Fibroblast of the aortic adventitia (primary cell): ENCODE results near the gene ZNF778. TPM values are rescaled to one million over a fixed set of nuclear protein-coding genes. Genes with fewer than 3 reads are reported as not detected.

Experiments
- DNase-seq: peaks from one replicate; pipeline ENCODE4 v3.0.0-alpha.2; 2010; ENCODE audit warnings: low read depth
- H3K4me3 ChIP-seq: 2 replicates; pipeline ENCODE4 v1.5.1; 2011; ENCODE audit warnings: low read depth, mild to moderate bottlenecking, control low read depth, low read length, moderate library complexity
- CTCF ChIP-seq: IDR thresholded peaks from 2 replicates; pipeline ENCODE4 v1.5.1; 2011; ENCODE audit warnings: mild to moderate bottlenecking, low read length, control low read depth, inconsistent platforms; ENCODE audit not compliant: insufficient read depth
- total RNA-seq: library from RNA; depleted of rRNA; stranded (reverse); fragments of >200 nt; gene quantifications from 2 replicates; pipeline ENCODE4 v1.2.3, GENCODE V29; 2012; ENCODE audit warnings: low replicate concordance

The ZNF778 gene
- total RNA-seq, 1 donor, result 8.0 TPM

GRCh38 chr16:89175280-89176146, 42.0 kb upstream of the ZNF778 start:
- peak; percentile 17 for DNase-seq
- H3K4me3 ChIP-seq, result no peak overlapping the region
- no peak for TF ChIP-seq CTCF

GRCh38 chr16:89176147-89176690, 41.3 kb upstream of the ZNF778 start:
- DNase-seq, result no peak
- TF ChIP-seq CTCF, result no peak

GRCh38 chr16:89176717-89177116, 40.8 kb upstream of the ZNF778 start:
- TF ChIP-seq CTCF, result no peak
- no peak for DNase-seq
- no peak overlapping the region for H3K4me3 ChIP-seq

More at GRCh38 chr16:89176147-89176690, 41.3 kb upstream of the ZNF778 start:
- no peak overlapping the region for H3K4me3 ChIP-seq

- no peak overlapping the region for H3K4me3 ChIP-seq
- no peak for DNase-seq
- no peak for TF ChIP-seq CTCF
These were observed 40.0 kb upstream of the ZNF778 start for GRCh38 chr16:89177501-89177900.

GRCh38 chr16:89178453-89179147, 38.9 kb upstream of the ZNF778 start:
- no peak for TF ChIP-seq CTCF
- DNase-seq, result no peak

GRCh38 chr16:89179148-89179484, 38.4 kb upstream of the ZNF778 start:
- H3K4me3 ChIP-seq, result no peak overlapping the region
- TF ChIP-seq CTCF, result no peak

More at GRCh38 chr16:89178453-89179147, 38.9 kb upstream of the ZNF778 start:
- no peak overlapping the region for H3K4me3 ChIP-seq

More at GRCh38 chr16:89179148-89179484, 38.4 kb upstream of the ZNF778 start:
- no peak for DNase-seq
